Thyroid gland (tissue), 4 donors: ENCODE measurements around the gene GIGYF1.

Experiments
- CTCF ChIP-seq, 6 experiments: fragments of 200-600 bp in 3 of 6; fragments of 450-650 bp in 3 of 6; sonication (generic) in 3 of 6; IDR thresholded peaks; one replicate each; pipeline ENCODE4 v1.5.1; 2016 to 2019; ENCODE audit warnings: antibody characterized with exemption in 6 of 6, mild to moderate bottlenecking in 2 of 6, inconsistent platforms in 1 of 6, moderate library complexity in 1 of 6
- POLR2A ChIP-seq, 2 donors: fragments of 450-650 bp; IDR thresholded peaks; one replicate each; pipeline ENCODE4 v1.6.1; 2017; ENCODE audit warnings: antibody characterized with exemption in 2 of 2, mild to moderate bottlenecking in 2 of 2, moderate library complexity in 1 of 2

DNA sequence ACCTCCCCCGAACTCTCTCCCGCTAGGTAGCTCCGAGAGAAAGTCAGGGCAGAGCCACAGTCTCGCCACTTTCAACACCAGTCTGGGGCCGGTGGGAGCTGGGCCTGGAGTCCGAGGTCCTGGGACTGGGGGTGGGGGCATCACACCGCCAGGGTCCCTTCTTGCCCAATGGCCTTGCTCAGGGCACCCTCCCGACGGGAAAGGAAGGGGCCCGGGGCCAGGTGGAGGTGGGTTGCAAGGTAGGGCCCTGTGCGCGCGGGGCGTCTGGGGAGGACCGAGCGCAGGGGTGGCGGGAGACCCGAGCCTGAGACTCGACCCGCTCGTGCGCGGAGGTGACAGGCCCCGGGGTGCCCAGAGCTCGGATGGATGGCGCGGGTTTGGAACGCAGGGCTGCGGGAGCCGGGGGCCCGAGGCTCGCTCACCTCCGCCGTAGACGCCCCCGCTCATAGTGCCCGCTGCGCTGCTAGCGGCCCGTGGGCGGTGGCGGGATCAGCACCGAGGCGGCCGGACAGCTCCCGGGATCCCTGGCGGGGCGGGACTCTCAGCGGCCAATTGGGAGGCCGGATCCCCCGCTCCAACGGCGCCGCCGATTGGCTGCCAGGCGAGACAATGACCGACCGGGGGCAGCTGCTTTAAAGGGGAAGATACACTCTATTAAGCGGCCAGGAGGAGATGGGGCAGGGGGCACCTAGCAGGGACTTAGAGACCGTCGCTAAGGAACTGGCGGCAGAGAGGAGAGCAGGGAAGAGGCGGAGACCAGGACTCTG, 38.0 kb downstream of the GIGYF1 start, which contains the start of gene ACTL6B:
- TF ChIP-seq CTCF (IDR thresholded peaks at IDR 0.05) (no peak), POLR2A (IDR thresholded peaks at IDR 0.05) (no peak)
